Small intestine (tissue), 16 donors: ENCODE data around the gene SMARCA2. TPM values are rescaled to one million over a fixed set of nuclear protein-coding genes. Genes with fewer than 3 reads are reported as not detected.

ENCODE experiments used
- DNase-seq, 2 donors: peaks; one replicate each; pipeline versions ENCODE4 v3.0.0 to v3.0.0-alpha.2; 2013
- FAIRE-seq: peaks from 2 replicates; lab custom pipeline; 2012; peaks lifted over from hg19 to GRCh38; lab: Jason Lieb, UNC
- H3K27ac ChIP-seq, 3 donors: one replicate each; pipeline ENCODE4 v1.5.1; 2013; ENCODE audit warnings: low read length in 2 of 3, mild to moderate bottlenecking in 2 of 3, control low read depth in 1 of 3, inconsistent platforms in 1 of 3, low read depth in 1 of 3, moderate library complexity in 1 of 3
- H3K27me3 ChIP-seq, 3 donors: one replicate each; pipeline ENCODE4 v1.6.1; 2013; ENCODE audit warnings: low read length in 3 of 3, inconsistent platforms in 1 of 3; ENCODE audit not compliant: control insufficient read depth in 3 of 3, insufficient read depth in 3 of 3
- H3K36me3 ChIP-seq, 3 donors: one replicate each; pipeline ENCODE4 v1.6.1; 2013; ENCODE audit warnings: low read length in 3 of 3, inconsistent platforms in 1 of 3, low read depth in 1 of 3, mild to moderate bottlenecking in 1 of 3, moderate library complexity in 1 of 3; ENCODE audit not compliant: control insufficient read depth in 3 of 3, insufficient read depth in 2 of 3
- H3K4me1 ChIP-seq, 3 donors: one replicate each; pipeline ENCODE4 v1.6.1; 2013; ENCODE audit warnings: low read length in 2 of 3, inconsistent platforms in 1 of 3, low read depth in 1 of 3, mild to moderate bottlenecking in 1 of 3, moderate library complexity in 1 of 3; ENCODE audit not compliant: control insufficient read depth in 3 of 3, insufficient read depth in 2 of 3
- H3K4me3 ChIP-seq, 3 donors: one replicate each; pipeline ENCODE4 v1.5.1; 2013; ENCODE audit warnings: low read length in 3 of 3, control low read depth in 1 of 3, inconsistent platforms in 1 of 3, low read depth in 1 of 3, mild to moderate bottlenecking in 1 of 3, moderate library complexity in 1 of 3
- H3K9me3 ChIP-seq, 2 donors: one replicate each; pipeline ENCODE4 v1.6.1; 2013; ENCODE audit warnings: low read depth in 1 of 2, low read length in 1 of 2; ENCODE audit not compliant: control insufficient read depth in 2 of 2, insufficient read depth in 1 of 2
- WGBS, 3 donors: extraction: QIAGEN DNeasy Blood & Tissue Kit; methylation state at CpG; one replicate each; pipeline ENCODE4 v1.1.7; 2013; 5-methylcytosine and 5-hydroxymethylcytosine counted together
- long read RNA-seq, 10 donors: transcript quantifications; one replicate each; lab custom pipeline, GENCODE V29; 2026
- polyA plus RNA-seq, 4 donors: library from polyadenylated mRNA; stranded (reverse) in 3 of 4; unstranded in 1 of 4; fragments of 200-250 nt in 3 of 4; fragments of 120-200 nt in 1 of 4; gene quantifications; one replicate each; pipeline versions ENCODE4 v1.2.1 to v1.2.3, GENCODE V29; 2013
- donor health status: healthy with polysubstance abuse.
- donor health status: control.
- donor health status: control.
- donor health status: Bipolar disorder and iron deficiency.
- donor health status: healthy.

Gene SMARCA2
- polyA plus RNA-seq: 10 to 100 TPM; 28.2 to 58.7 (median 32.5) TPM
- long read RNA-seq, donor 1, full-length matches to known transcripts: 12 of 21 reads
- long read RNA-seq, donor 1, partial matches to known transcripts: 9 of 21 reads
- long read RNA-seq, donor 1, other reads (novel, unspliced or antisense): 0 of 21 reads
- long read RNA-seq, donor 2, partial matches to known transcripts: 0 of 1 reads
- long read RNA-seq, donor 2, other reads (novel, unspliced or antisense): 0 of 1 reads
- long read RNA-seq, donor 3, full-length matches to known transcripts: 5 of 5 reads
- long read RNA-seq, donor 3, partial matches to known transcripts: 0 of 5 reads
- long read RNA-seq, donor 3, other reads (novel, unspliced or antisense): 0 of 5 reads
- long read RNA-seq, donor 4, full-length matches to known transcripts: 1 of 1 reads
- long read RNA-seq, donor 4, partial matches to known transcripts: 0 of 1 reads
- long read RNA-seq, donor 4, other reads (novel, unspliced or antisense): 0 of 1 reads
- long read RNA-seq, donor 5, full-length matches to known transcripts: 2 of 2 reads
- long read RNA-seq, donor 5, partial matches to known transcripts: 0 of 2 reads
- long read RNA-seq, donor 5, other reads (novel, unspliced or antisense): 0 of 2 reads
- long read RNA-seq, donor 6, full-length matches to known transcripts: 4 of 11 reads
- long read RNA-seq, donor 6, partial matches to known transcripts: 7 of 11 reads
- long read RNA-seq, donor 6, other reads (novel, unspliced or antisense): 0 of 11 reads
- long read RNA-seq, donor 7, full-length matches to known transcripts: 7 of 27 reads
- long read RNA-seq, donor 7, partial matches to known transcripts: 20 of 27 reads
- long read RNA-seq, donor 7, other reads (novel, unspliced or antisense): 0 of 27 reads
- long read RNA-seq, donor 8, full-length matches to known transcripts: 2 of 2 reads
- long read RNA-seq, donor 8, partial matches to known transcripts: 0 of 2 reads
- long read RNA-seq, donor 8, other reads (novel, unspliced or antisense): 0 of 2 reads
- long read RNA-seq, donor 9, full-length matches to known transcripts: 2 of 2 reads
- long read RNA-seq, donor 9, partial matches to known transcripts: 0 of 2 reads
- long read RNA-seq, donor 9, other reads (novel, unspliced or antisense): 0 of 2 reads
- long read RNA-seq, donor 10, full-length matches to known transcripts: 7 of 7 reads
- long read RNA-seq, donor 10, partial matches to known transcripts: 0 of 7 reads
- long read RNA-seq, donor 10, other reads (novel, unspliced or antisense): 0 of 7 reads

DNA sequence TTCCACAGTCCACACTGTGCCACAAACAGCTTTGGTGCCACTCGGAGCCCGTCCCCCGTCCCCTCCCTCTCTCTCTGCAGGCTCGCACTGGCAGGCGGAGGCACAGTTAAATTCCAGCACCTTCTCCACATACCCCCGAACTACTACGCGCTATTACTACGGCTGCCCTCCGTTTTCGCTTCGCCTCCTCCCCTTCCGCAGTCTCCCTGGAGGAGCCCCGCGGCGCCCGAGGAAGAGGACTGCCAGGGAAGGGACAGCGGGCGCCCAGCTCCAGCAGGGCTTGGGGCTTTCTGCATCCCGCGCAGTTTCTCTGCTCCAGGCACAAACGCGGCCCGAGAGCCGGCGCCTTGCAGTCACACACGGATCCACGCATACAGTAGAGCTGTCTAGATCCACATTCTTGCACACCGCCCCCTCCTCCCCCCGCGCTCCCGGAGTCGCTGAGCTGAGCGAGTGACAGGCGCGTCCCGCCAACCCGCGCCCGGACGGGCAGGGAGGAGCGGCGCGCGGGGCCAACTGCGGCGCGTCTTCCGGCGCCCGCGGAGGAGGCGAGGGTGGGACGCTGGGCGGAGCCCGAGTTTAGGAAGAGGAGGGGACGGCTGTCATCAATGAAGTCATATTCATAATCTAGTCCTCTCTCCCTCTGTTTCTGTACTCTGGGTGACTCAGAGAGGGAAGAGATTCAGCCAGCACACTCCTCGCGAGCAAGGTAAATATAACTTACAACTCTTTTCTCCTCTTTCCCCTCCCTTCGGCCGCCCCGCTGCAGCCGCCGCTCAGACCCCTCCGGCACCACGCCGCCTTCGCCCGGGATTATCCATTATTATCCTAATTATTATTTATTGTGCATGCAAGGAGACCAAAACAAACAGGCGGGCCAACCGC is at the start of gene SMARCA2:
TSS of gene SMARCA2 (plus strand) at position 652 of the 885 bp plus-strand sequence. CDS start 13,676 bp downstream, outside the sequence.
- H3K4me1 ChIP-seq: peaks cover 2 to 11% (median 2%) of the 10 kb centered on the region in 3 donors
- no peak for FAIRE-seq
- H3K9me3 ChIP-seq: no peaks in the 10 kb centered on the region
- 0 to 1% (median 0%) methylated on average over 67 to 71 of the region's 71 CpGs for WGBS, 3 donors
- H3K36me3 ChIP-seq: no peaks in the 10 kb centered on the region
- peak; percentile 98 for DNase-seq
- peaks cover 0 to 2% (median 0%) of the 10 kb centered on the region in 3 donors for H3K27me3 ChIP-seq
- peak within 1 kb of the TSS; percentile 88 to 91 (median 90) for H3K27ac ChIP-seq
- H3K4me3 ChIP-seq: peak within 1 kb of the TSS; percentile 77 to 93 (median 89)

DNA sequence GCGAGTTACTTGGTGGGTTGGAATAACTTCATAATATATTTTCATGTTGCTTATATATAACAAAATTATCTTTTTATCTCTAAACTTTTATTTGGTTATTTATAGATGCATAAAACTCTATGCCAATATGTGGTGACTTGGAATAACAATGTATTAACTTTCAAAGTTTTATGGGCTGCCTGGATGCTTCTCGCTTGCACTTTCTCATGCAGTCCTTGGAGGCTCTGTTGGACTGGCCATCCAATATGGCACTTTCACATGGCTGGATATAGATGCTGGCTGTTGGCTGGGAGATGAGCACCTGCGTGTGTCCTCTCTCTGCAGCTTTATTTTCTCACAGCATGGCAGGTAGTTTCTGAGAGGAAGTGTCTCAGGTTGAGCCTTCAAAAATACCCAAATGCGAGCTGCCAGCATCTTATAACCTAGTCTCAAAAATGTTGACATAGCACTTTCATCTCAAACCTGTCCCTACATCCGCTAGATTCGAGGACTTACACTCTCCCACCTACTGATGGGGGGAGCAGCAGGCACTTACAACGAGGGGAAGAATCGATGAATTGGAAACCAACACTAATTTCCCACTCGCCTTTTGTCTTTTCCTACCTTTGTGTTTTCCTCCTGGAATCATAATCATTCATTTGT is 48.3 kb upstream of the SMARCA2 start:
- Histone ChIP-seq H3K4me3 (no peak overlapping the region), H3K27me3 (peaks cover 0 to 7% (median 0%) of the 10 kb centered on the region in 3 donors), H3K4me1 (no peaks in the 10 kb centered on the region), H3K9me3 (peaks cover 0 to 1% of the 10 kb centered on the region in 2 donors), H3K27ac (no peak overlapping the region), H3K36me3 (no peaks in the 10 kb centered on the region)
- DNase-seq (no peak), FAIRE-seq (no peak)
- WGBS, 3 donors: 84 to 88% (median 87%) methylated on average over 9 of the region's 9 CpGs

DNA sequence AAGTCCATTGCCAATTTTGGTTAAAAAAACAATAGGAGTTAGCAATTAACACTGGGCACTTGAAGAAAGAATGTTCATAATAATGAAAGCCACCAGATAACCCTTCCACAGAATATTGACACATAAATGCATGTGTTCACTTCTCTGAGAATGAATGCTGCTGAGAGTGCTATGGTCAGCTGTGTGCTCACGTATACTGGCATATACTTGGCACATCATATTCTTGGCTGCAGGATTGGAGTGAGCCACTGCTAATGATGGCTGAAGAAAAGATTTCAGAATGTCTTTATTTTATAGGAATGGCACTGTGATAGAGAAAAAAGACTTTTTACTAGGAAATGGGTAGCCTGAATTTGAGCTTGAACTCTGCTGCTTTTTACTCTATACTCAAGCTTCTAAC is 46.0 kb upstream of the SMARCA2 start:
- DNase-seq (no peak), FAIRE-seq (no peak)
- peaks cover 0 to 12% of the 10 kb centered on the region in 2 donors for H3K9me3 ChIP-seq
- WGBS, 3 donors: 63 to 82% (median 73%) methylated on average over 1 of the region's 1 CpG
- H3K36me3 ChIP-seq: no peaks in the 10 kb centered on the region
- peaks cover 0 to 7% (median 0%) of the 10 kb centered on the region in 3 donors for H3K27me3 ChIP-seq
- no peaks in the 10 kb centered on the region for H3K4me1 ChIP-seq
- H3K4me3 ChIP-seq: no peak overlapping the region
- H3K27ac ChIP-seq: no peak overlapping the region

DNA sequence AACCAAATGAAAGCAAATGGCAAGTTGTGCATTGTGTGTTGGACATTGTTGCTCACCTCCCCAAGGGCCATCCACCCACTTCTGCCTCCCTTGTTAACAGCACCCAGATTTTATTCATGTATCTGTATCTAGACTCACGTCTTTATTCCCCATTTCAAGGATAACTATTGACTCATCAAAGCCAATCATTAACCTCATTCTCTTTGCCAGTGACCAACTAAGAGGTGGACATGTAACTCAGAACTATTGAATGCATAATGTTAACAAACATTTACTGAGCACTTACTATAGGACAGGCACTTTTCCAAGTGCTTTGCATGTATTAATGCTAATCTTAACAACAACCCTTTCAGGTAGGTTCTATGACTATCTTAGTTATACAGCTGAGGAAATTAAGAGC is 45.2 kb upstream of the SMARCA2 start:
- 15 to 52% (median 16%) methylated on average over 1 of the region's 1 CpG for WGBS, 3 donors
- FAIRE-seq (no peak), DNase-seq (no peak)
- Histone ChIP-seq H3K4me3 (no peak overlapping the region), H3K4me1 (no peaks in the 10 kb centered on the region), H3K9me3 (peaks cover 0 to 12% of the 10 kb centered on the region in 2 donors), H3K27me3 (peaks cover 0 to 7% (median 0%) of the 10 kb centered on the region in 3 donors), H3K27ac (no peak overlapping the region), H3K36me3 (no peaks in the 10 kb centered on the region)

DNA sequence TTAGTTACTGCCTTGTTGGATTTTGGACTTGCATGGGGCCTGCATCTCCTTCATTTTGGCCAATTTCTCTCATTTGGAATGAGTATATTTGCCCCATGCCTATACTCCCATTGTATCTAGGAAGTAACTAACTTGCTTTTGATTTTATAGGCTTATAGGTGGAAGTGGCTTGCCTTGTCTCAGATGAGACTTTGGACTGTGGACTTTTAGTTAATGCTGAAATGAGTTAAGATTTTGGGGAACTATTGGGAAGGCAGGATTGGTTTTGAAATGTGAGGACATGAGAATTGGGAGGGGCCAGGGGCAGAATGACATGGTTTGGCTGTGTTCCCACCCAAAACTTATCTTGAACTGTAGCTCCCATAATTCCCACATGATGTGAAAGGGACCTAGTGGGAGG is 42.5 kb upstream of the SMARCA2 start:
- H3K4me1 ChIP-seq: no peaks in the 10 kb centered on the region
- H3K36me3 ChIP-seq: no peaks in the 10 kb centered on the region
- H3K9me3 ChIP-seq: peaks cover 0 to 12% of the 10 kb centered on the region in 2 donors
- H3K27me3 ChIP-seq: no peaks in the 10 kb centered on the region
- no peak for DNase-seq
- no peak overlapping the region for H3K4me3 ChIP-seq
- H3K27ac ChIP-seq: no peak overlapping the region
- FAIRE-seq: no peak

DNA sequence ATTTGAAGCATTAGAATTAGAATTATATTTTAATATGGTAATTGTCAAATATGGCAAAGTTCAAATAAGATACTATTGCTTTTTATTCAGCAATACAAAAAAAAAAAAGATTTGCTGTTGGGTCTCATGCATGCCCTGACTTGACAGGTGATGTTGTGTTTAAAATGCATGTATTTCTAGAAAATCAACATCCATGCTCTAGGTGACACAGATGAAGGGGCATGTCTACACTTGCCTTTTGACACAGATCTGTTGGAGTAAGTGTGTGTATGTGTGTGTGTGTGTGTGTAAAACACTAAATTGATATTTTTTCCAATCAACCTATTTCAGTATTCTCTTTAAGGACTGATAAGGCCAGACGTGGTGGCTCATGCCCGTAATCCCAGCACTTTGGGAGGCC is 38.1 kb upstream of the SMARCA2 start:
- FAIRE-seq (no peak), DNase-seq (no peak)
- no peaks in the 10 kb centered on the region for H3K4me1 ChIP-seq
- no peaks in the 10 kb centered on the region for H3K27me3 ChIP-seq
- WGBS, 3 donors: 78 to 90% (median 89%) methylated on average over 2 of the region's 2 CpGs
- H3K4me3 ChIP-seq: no peak overlapping the region
- H3K9me3 ChIP-seq: peaks cover 0 to 9% of the 10 kb centered on the region in 2 donors
- H3K27ac ChIP-seq: no peak overlapping the region
- no peaks in the 10 kb centered on the region for H3K36me3 ChIP-seq

DNA sequence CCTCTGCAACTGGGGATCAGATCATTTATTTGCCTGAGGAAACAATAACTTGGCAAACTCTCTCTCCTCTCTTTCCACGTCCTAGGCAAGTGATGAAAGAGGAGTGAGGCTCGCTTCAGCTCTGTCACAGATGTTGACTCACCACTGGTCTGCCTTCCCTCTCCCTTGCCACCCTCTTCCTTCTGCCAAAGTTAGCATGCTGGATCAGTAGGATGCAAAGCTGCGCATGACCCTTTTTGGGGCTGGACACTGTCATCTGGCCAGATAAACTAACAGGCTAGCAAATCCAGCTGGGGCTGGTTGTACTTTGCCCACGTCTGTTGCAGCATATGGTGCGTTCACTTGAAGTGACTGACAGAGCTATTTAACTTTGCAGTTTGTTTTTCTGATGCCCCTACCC is 36.2 kb upstream of the SMARCA2 start:
- 47 to 65% (median 62%) methylated on average over 5 of the region's 5 CpGs for WGBS, 3 donors
- no peak for DNase-seq
- Histone ChIP-seq H3K27me3 (no peaks in the 10 kb centered on the region), H3K27ac (no peak overlapping the region), H3K36me3 (no peaks in the 10 kb centered on the region), H3K4me3 (no peak overlapping the region), H3K4me1 (no peaks in the 10 kb centered on the region), H3K9me3 (no peaks in the 10 kb centered on the region)
- no peak for FAIRE-seq
